ENCODE results near the gene ZBTB11. TPM values are rescaled to one million over a fixed set of nuclear protein-coding genes. Genes with fewer than 3 reads are reported as not detected.

Gene ZBTB11
- total RNA-seq, 1 experiment from 2014 or later = 20.4 TPM

GRCh38 chr3:101674518-101674917 is 2.4 kb downstream of the ZBTB11 start:
- H4K20me1 ChIP-seq (ENCODE audit: insufficient read depth) = no peaks in the 10 kb centered on the region; the same call in 1 of the 2 replicates
- no peaks in the 10 kb centered on the region for H3K9me3 ChIP-seq (ENCODE audit: control insufficient read depth in 1 of 2, insufficient read depth in 1 of 2, low read depth in 1 of 2, low read length in 2 of 2)
- no TSS peak for BruUV-seq (replicated peaks)
- no peak for TF ChIP-seq EZH2 (IDR thresholded peaks at IDR 0.05)
- no peak for TF ChIP-seq FOSL1 (IDR thresholded peaks at IDR 0.05; ENCODE audit: low read depth)
- no peak for TF ChIP-seq ZNF274 (IDR thresholded peaks at IDR 0.05; ENCODE audit: low read depth, low read length)
- no peak for TF ChIP-seq RAD21 (IDR thresholded peaks at IDR 0.05; ENCODE audit: low read depth)
- TF ChIP-seq ZBTB33 (IDR thresholded peaks at IDR 0.05; ENCODE audit: extremely low read depth, insufficient replicate concordance, low read length) = no peak
- intact Hi-C loops (cut with micrococcal nuclease) = no loop called here
- RAD21 ChIA-PET (ENCODE audit: low non-redundant PET in 1 of 2, low total read pairs in 2 of 2, uncharacterized antibody in 2 of 2, unreplicated experiment in 2 of 2) = no interaction called here
- H3K4me2 ChIP-seq (ENCODE audit: low read length) = peak overlapping the region; percentile 92; the same call in 1 of the 2 replicates
- no peak overlapping the region for H2AFZ ChIP-seq (ENCODE audit: low read depth, low read length, poor library complexity, severe bottlenecking)
- H3K9ac ChIP-seq (ENCODE audit: low read length) = no peak overlapping the region
- POLR2A ChIA-PET = interaction anchor here (4.7 kb wide), 1 partner anchor 12 kb away, joined by 45 read pairs; the partner anchor contains the start of gene RPL24
- no peak overlapping the region for H3K4me3 ChIP-seq (replicated peaks in 1 of 2; ENCODE audit: low read depth in 1 of 2, low read length in 2 of 2)
- CTCF ChIA-PET = interaction anchor here (1.3 kb wide), 1 partner anchor 100 kb away, joined by 3 read pairs; the partner anchor contains the start of gene PCNP
- peaks cover 7 to 23% of the 10 kb centered on the region in 2 experiments; a peak in 3 of 4 replicates for H3K4me1 ChIP-seq (ENCODE audit: control insufficient read depth in 1 of 2, insufficient read depth in 2 of 2, low read length in 2 of 2)
- H3K79me2 ChIP-seq (ENCODE audit: insufficient read depth, low read length) = peaks cover 69% of the 10 kb centered on the region
- H3K27ac ChIP-seq (ENCODE audit: low read depth, low read length) = no peak overlapping the region
- no peaks in the 10 kb centered on the region for H3K27me3 ChIP-seq (ENCODE audit: insufficient read depth, low read length)
- no peaks in the 10 kb centered on the region for H3K9me2 ChIP-seq (ENCODE audit: insufficient read depth)
- DNase-seq (ENCODE audit: low read depth, low spot score) = no peak
- no peak for ATAC-seq
- H3K36me3 ChIP-seq (ENCODE audit: control insufficient read depth in 1 of 2, insufficient read depth in 2 of 2, low read length in 2 of 2) = peaks cover 5 to 6% of the 10 kb centered on the region in 2 experiments; a peak in 2 of 4 replicates

- no TSS peak for BruUV-seq (replicated peaks)
- peaks cover 7 to 23% of the 10 kb centered on the region in 2 experiments; a peak in 3 of 4 replicates for H3K4me1 ChIP-seq (ENCODE audit: control insufficient read depth in 1 of 2, insufficient read depth in 2 of 2, low read length in 2 of 2)
- DNase-seq (ENCODE audit: low read depth, low spot score) = no peak
- H3K4me2 ChIP-seq (ENCODE audit: low read length) = no peak overlapping the region
- ChIA-PET RAD21 (ENCODE audit: low non-redundant PET in 1 of 2, low total read pairs in 2 of 2, uncharacterized antibody in 2 of 2, unreplicated experiment in 2 of 2) (no interaction called here), CTCF (no interaction called here), POLR2A (no interaction called here)
- H3K36me3 ChIP-seq (ENCODE audit: control insufficient read depth in 1 of 2, insufficient read depth in 2 of 2, low read length in 2 of 2) = peaks cover 6 to 9% of the 10 kb centered on the region in 2 experiments; a peak in 2 of 4 replicates
- intact Hi-C loops (cut with micrococcal nuclease) = no loop called here
- no peak overlapping the region for H3K27ac ChIP-seq (ENCODE audit: low read depth, low read length)
- no peaks in the 10 kb centered on the region for H3K27me3 ChIP-seq (ENCODE audit: insufficient read depth, low read length)
- H3K79me2 ChIP-seq (ENCODE audit: insufficient read depth, low read length) = peaks cover 72% of the 10 kb centered on the region
- no peak overlapping the region for H3K4me3 ChIP-seq (replicated peaks in 1 of 2; ENCODE audit: low read depth in 1 of 2, low read length in 2 of 2)
- no peaks in the 10 kb centered on the region; the same call in 1 of the 2 replicates for H4K20me1 ChIP-seq (ENCODE audit: insufficient read depth)
- H2AFZ ChIP-seq (ENCODE audit: low read depth, low read length, poor library complexity, severe bottlenecking) = no peak overlapping the region
- no peaks in the 10 kb centered on the region for H3K9me3 ChIP-seq (ENCODE audit: control insufficient read depth in 1 of 2, insufficient read depth in 1 of 2, low read depth in 1 of 2, low read length in 2 of 2)
- ATAC-seq = no peak
- H3K9me2 ChIP-seq (ENCODE audit: insufficient read depth) = no peaks in the 10 kb centered on the region
- no peak overlapping the region for H3K9ac ChIP-seq (ENCODE audit: low read length)
- TF ChIP-seq ELF1 (IDR thresholded peaks at IDR 0.05; ENCODE audit: borderline replicate concordance, low read depth) (no peak), ZNF274 (IDR thresholded peaks at IDR 0.05; ENCODE audit: low read depth, low read length) (no peak), CEBPB (IDR thresholded peaks at IDR 0.05; ENCODE audit: low read depth) (no peak), JUND (IDR thresholded peaks at IDR 0.05) (no peak), MAX (IDR thresholded peaks at IDR 0.05) (no peak), REST (IDR thresholded peaks at IDR 0.05; ENCODE audit: low read depth) (no peak), EZH2phosphoT487 (IDR thresholded peaks at IDR 0.05; ENCODE audit: borderline replicate concordance) (no peak), ZFX (IDR thresholded peaks at IDR 0.05) (no peak), RAD21 (IDR thresholded peaks at IDR 0.05; ENCODE audit: low read depth) (no peak), ATF3 (IDR thresholded peaks at IDR 0.05) (no peak), SP1 (IDR thresholded peaks at IDR 0.05; ENCODE audit: low read depth) (no peak), FOSL1 (IDR thresholded peaks at IDR 0.05; ENCODE audit: low read depth) (no peak), SRF (IDR thresholded peaks at IDR 0.05; ENCODE audit: low read depth) (no peak), EGR1 (IDR thresholded peaks at IDR 0.05; ENCODE audit: low read depth) (no peak)
Measured at GRCh38 chr3:101673953-101674352, 3.0 kb downstream of the ZBTB11 start.
